ENCODE measurements around the gene SATB1. TPM values are rescaled to one million over a fixed set of nuclear protein-coding genes. Genes with fewer than 3 reads are reported as not detected.

SATB1 gene
- total and polyA plus RNA-seq, 2 of the 8 experiments (the other 6 are each of a cell fraction or from before 2014, with no cell fraction given): 18.8 to 28.0 TPM

- DNase-seq (ENCODE audit: low read depth in 1 of 2, low spot score in 2 of 2): no peak
- H2BK15ac ChIP-seq (ENCODE audit: low read length): no peak overlapping the region
- no peak overlapping the region for H3K4me2 ChIP-seq (ENCODE audit: insufficient read depth in 1 of 2, low read depth in 2 of 2, low read length in 2 of 2)
- H3K23me2 ChIP-seq (ENCODE audit: low read depth, low read length): no peaks in the 10 kb centered on the region
- no peaks in the 10 kb centered on the region for H3K27me3 ChIP-seq (replicated peaks in 1 of 4; ENCODE audit: control insufficient read depth in 3 of 4, extremely low read depth in 1 of 4, insufficient read depth in 3 of 4, low read length in 3 of 4)
- no peak overlapping the region; the same call in 1 of the 2 replicates for H2BK12ac ChIP-seq (ENCODE audit: low read depth, low read length)
- H3K56ac ChIP-seq (replicated peaks; ENCODE audit: insufficient read length, low read depth, low read length): no peak overlapping the region
- no peak overlapping the region for H4K91ac ChIP-seq (replicated peaks; ENCODE audit: insufficient read length, low read length)
- no peak overlapping the region for H4K8ac ChIP-seq (ENCODE audit: extremely low read depth, insufficient read depth, low read length)
- no peak overlapping the region for H4K5ac ChIP-seq (ENCODE audit: insufficient read length, low read depth, low read length)
- no peaks in the 10 kb centered on the region for H3K9me3 ChIP-seq (ENCODE audit: insufficient read depth in 2 of 2, low read depth in 1 of 2, low read length in 1 of 2)
- H4K20me1 ChIP-seq (replicated peaks in 1 of 2; ENCODE audit: control insufficient read depth in 1 of 2, insufficient read depth in 2 of 2, low read length in 2 of 2): no peaks in the 10 kb centered on the region
- H3K23ac ChIP-seq (ENCODE audit: insufficient read length): no peak overlapping the region
- no peak overlapping the region for H2BK5ac ChIP-seq (ENCODE audit: low read depth, low read length)
- no peak for FAIRE-seq
- CTCF ChIA-PET (ENCODE audit: partially characterized antibody): interaction anchor here (1.4 to 2.0 kb wide), 2 partner anchors 11 to 12 kb away, joined by 3 to 10 read pairs; no protein-coding TSS in a partner anchor
- no peak overlapping the region for H3K4ac ChIP-seq (replicated peaks; ENCODE audit: insufficient read length, low read depth, low read length)
- no peaks in the 10 kb centered on the region for H3K36me3 ChIP-seq (ENCODE audit: control insufficient read depth in 2 of 4, insufficient read depth in 4 of 4, low read length in 3 of 4)
- H2BK20ac ChIP-seq (ENCODE audit: low read length): no peak overlapping the region
- H3K27ac ChIP-seq (ENCODE audit: low read depth, low read length): no peak overlapping the region
- no peak overlapping the region for H3K9ac ChIP-seq (replicated peaks in 1 of 4; ENCODE audit: extremely low read depth in 1 of 4, low read depth in 3 of 4, low read length in 3 of 4)
- 86% methylated on average over 2 of the region's 2 CpGs; no CpG with 5 or more reads in 1 of the 2 experiments for WGBS, 2 experiments (ENCODE audit: extremely low coverage in 1 of 2, insufficient coverage in 1 of 2, insufficient read length in 1 of 2, insufficient replicate concordance in 2 of 2, low coverage in 1 of 2, low lambda C conversion rate in 2 of 2, missing lambda C conversion rate in 1 of 2)
- no peak overlapping the region for H2BK120ac ChIP-seq (replicated peaks; ENCODE audit: low read depth, low read length)
- POLR2A ChIA-PET (ENCODE audit: partially characterized antibody): interaction anchor here (1.0 kb wide), 1 partner anchor 14 kb away, joined by 4 read pairs; no protein-coding TSS in a partner anchor
- no peaks in the 10 kb centered on the region for H3K79me1 ChIP-seq (ENCODE audit: low read depth, low read length)
- H3K4me3 ChIP-seq (ENCODE audit: extremely low read depth in 1 of 4, insufficient read depth in 2 of 4, low read depth in 3 of 4, low read length in 4 of 4): no peak overlapping the region
- H3K4me1 ChIP-seq (replicated peaks in 1 of 4; ENCODE audit: control insufficient read depth in 3 of 4, insufficient read depth in 4 of 4, low read length in 3 of 4): peaks cover 0 to 5% (median 1%) of the 10 kb centered on the region in 4 experiments; a peak in 1 of 7 replicates
- H2AK5ac ChIP-seq (ENCODE audit: low read depth, low read length): no peak overlapping the region
- H3K18ac ChIP-seq (ENCODE audit: extremely low read depth, low read length): no peak overlapping the region
- H3K79me2 ChIP-seq (ENCODE audit: control insufficient read depth in 1 of 2, insufficient read depth in 2 of 2, low read length in 2 of 2): no peaks in the 10 kb centered on the region
- no peak overlapping the region for H3K14ac ChIP-seq (ENCODE audit: insufficient read length)
- H2AFZ ChIP-seq (ENCODE audit: low read length): no peak overlapping the region
- TF ChIP-seq RXRA (IDR thresholded peaks at IDR 0.05; ENCODE audit: insufficient read depth, low read depth, low read length) (no peak), EGR1 (IDR thresholded peaks at IDR 0.05; ENCODE audit: borderline replicate concordance, low read depth, low read length) (no peak), RNF2 (IDR thresholded peaks at IDR 0.05; ENCODE audit: borderline replicate concordance, low read depth, low read length, missing control alignments, poor library complexity, severe bottlenecking) (no peak), TAF7 (optimal IDR thresholded peaks at IDR 0.05; ENCODE audit: borderline replicate concordance, low read depth, low read length) (no peak), FOSL1 (IDR thresholded peaks at IDR 0.05; ENCODE audit: insufficient read depth, low read depth, low read length) (no peak), KDM4A (IDR thresholded peaks at IDR 0.05; ENCODE audit: low read depth, low read length, severe bottlenecking) (no peak), CHD2 (IDR thresholded peaks at IDR 0.05; ENCODE audit: low read length) (no peak), TAF1 (IDR thresholded peaks at IDR 0.05; ENCODE audit: low read depth, low read length) (no peak), BRCA1 (IDR thresholded peaks at IDR 0.05; ENCODE audit: low read depth, low read length) (no peak), SIN3A (conservative IDR thresholded peaks at IDR 0.05 in 1 of 2, IDR thresholded peaks at IDR 0.05 in 1 of 2; ENCODE audit: low read depth in 1 of 2, low read length in 2 of 2) (no peak), RBBP5 (IDR thresholded peaks at IDR 0.05; ENCODE audit: borderline replicate concordance, low read depth, low read length) (no peak), SP2 (IDR thresholded peaks at IDR 0.05; ENCODE audit: low read length) (no peak), KDM1A (IDR thresholded peaks at IDR 0.05; ENCODE audit: borderline replicate concordance, low read length) (no peak), TEAD4 (IDR thresholded peaks at IDR 0.05; ENCODE audit: low read depth, low read length) (no peak)
Measured at GRCh38 chr3:18363338-18363737, 61.8 kb downstream of the SATB1 start.

All from H1 (cell line).